ENCODE measurements around the gene RAPGEF4.

DNA sequence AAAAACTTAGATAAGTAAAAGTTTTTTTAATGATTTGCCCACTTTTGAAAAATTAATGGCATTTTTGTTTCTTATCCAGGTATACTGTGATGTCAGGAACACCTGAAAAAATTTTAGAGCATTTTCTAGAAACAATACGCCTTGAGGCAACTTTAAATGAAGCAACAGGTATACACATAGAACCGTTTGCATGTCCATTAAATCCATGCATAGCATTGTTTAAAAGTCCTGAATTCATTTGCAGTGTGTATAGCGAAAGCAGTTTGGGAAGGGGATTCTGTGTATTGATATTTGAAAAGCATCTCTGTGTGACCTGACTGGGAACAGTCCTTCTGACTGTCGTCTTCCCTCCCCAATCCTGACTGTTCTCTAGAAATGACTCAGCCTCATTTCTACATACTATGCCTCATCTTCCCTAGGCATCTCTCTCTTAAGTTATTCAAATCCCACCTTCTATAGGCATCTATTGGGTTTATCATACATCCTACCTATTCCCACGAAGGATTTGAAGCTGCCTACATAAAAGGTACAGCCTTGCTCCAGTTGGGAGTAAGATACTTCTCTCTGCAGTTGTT lies 260.8 kb downstream of the RAPGEF4 start:
- TF ChIP-seq, protein P1, sequence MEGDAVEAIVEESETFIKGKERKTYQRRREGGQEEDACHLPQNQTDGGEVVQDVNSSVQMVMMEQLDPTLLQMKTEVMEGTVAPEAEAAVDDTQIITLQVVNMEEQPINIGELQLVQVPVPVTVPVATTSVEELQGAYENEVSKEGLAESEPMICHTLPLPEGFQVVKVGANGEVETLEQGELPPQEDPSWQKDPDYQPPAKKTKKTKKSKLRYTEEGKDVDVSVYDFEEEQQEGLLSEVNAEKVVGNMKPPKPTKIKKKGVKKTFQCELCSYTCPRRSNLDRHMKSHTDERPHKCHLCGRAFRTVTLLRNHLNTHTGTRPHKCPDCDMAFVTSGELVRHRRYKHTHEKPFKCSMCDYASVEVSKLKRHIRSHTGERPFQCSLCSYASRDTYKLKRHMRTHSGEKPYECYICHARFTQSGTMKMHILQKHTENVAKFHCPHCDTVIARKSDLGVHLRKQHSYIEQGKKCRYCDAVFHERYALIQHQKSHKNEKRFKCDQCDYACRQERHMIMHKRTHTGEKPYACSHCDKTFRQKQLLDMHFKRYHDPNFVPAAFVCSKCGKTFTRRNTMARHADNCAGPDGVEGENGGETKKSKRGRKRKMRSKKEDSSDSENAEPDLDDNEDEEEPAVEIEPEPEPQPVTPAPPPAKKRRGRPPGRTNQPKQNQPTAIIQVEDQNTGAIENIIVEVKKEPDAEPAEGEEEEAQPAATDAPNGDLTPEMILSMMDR (IDR thresholded peaks at IDR 0.05): no peak
- TF ChIP-seq EZH2 (IDR thresholded peaks at IDR 0.05; ENCODE audit: borderline replicate concordance, insufficient read depth, low read depth, low read length, poor library complexity, severe bottlenecking): no peak

Data from B cell (primary cell).